Subcutaneous abdominal adipose tissue (tissue), 5 donors: ENCODE data around the gene ZC3H12D.

Experiments
- H3K27ac ChIP-seq: one replicate; pipeline ENCODE4 v1.7.0; 2013; ENCODE audit warnings: low read depth, mild to moderate bottlenecking, inconsistent platforms, low read length, moderate library complexity
- H3K27me3 ChIP-seq, 5 donors: one replicate each; pipeline ENCODE4 v1.7.0; 2013; ENCODE audit warnings: low read length in 5 of 5, inconsistent platforms in 1 of 5; ENCODE audit not compliant: control insufficient read depth in 5 of 5, insufficient read depth in 4 of 5
- H3K36me3 ChIP-seq, 5 donors: one replicate each; pipeline ENCODE4 v1.7.0; 2013; ENCODE audit warnings: low read length in 5 of 5; ENCODE audit not compliant: control insufficient read depth in 5 of 5, insufficient read depth in 5 of 5
- H3K4me1 ChIP-seq, 5 donors: one replicate each; pipeline ENCODE4 v1.7.0; 2013; ENCODE audit warnings: low read length in 5 of 5, mild to moderate bottlenecking in 3 of 5, moderate library complexity in 1 of 5; ENCODE audit not compliant: control insufficient read depth in 5 of 5, insufficient read depth in 5 of 5
- H3K4me3 ChIP-seq, 5 donors: one replicate each; pipeline ENCODE4 v1.7.0; 2013; ENCODE audit warnings: low read length in 5 of 5, low read depth in 1 of 5
- H3K9ac ChIP-seq, 5 donors: one replicate each; pipeline ENCODE4 v1.7.0; 2013; ENCODE audit warnings: low read length in 5 of 5, mild to moderate bottlenecking in 4 of 5, moderate library complexity in 3 of 5
- H3K9me3 ChIP-seq, 5 donors: one replicate each; pipeline ENCODE4 v1.7.0; 2013; ENCODE audit warnings: low read length in 5 of 5; ENCODE audit not compliant: control insufficient read depth in 5 of 5
- donor health status: healthy.
- donor health status: healthy.
- donor health status: healthy.
- donor health status: healthy.
- donor health status: healthy.

The ZC3H12D gene

DNA sequence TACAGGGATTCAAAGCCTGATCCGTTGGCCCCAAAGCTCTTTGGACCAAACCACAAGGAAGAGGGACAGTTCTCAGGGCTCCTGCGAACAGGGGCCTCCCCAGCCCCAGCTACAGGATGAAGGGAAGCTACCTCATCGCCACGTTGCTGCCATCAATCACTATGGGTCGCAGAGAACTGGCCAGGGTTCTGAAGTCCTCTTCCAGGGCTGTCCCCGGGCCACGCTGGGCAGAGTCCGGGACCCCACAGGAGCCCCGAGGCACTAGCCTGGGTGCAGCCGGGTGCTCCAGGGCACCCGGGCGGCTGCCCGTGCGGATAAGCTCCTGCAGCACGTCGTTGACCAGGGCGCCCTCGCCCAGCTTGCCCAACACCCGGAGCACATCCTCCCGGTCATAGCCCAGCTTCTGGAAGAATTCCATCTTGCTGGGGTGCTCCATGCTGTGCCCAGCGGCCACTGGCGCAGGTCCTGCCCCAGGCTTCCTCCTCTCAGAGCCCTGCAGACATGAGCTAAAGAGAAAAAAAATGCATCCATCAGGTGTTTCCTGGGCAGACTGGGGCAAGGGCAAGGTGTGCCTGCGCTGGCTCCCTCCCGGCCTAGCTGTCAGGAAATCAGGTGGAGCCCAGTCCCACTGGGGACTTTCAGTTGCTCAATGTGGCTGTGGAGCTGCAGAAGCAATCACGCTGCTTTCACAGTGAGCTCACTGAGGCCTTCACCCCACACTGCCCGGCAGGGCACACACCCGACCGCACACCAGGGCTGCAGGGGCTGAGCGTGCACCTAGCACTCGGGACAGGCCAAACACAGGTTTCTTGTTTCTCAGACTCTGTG, 10.5 kb downstream of the ZC3H12D start:
- H3K36me3 ChIP-seq: no peaks in the 10 kb centered on the region
- peaks cover 0 to 7% (median 4%) of the 10 kb centered on the region in 5 donors for H3K27me3 ChIP-seq
- no peak overlapping the region for H3K9ac ChIP-seq
- H3K4me3 ChIP-seq: no peak overlapping the region
- no peak overlapping the region for H3K27ac ChIP-seq
- peaks cover 0 to 2% (median 0%) of the 10 kb centered on the region in 5 donors for H3K9me3 ChIP-seq
- H3K4me1 ChIP-seq: peaks cover 0 to 20% (median 7%) of the 10 kb centered on the region in 5 donors

DNA sequence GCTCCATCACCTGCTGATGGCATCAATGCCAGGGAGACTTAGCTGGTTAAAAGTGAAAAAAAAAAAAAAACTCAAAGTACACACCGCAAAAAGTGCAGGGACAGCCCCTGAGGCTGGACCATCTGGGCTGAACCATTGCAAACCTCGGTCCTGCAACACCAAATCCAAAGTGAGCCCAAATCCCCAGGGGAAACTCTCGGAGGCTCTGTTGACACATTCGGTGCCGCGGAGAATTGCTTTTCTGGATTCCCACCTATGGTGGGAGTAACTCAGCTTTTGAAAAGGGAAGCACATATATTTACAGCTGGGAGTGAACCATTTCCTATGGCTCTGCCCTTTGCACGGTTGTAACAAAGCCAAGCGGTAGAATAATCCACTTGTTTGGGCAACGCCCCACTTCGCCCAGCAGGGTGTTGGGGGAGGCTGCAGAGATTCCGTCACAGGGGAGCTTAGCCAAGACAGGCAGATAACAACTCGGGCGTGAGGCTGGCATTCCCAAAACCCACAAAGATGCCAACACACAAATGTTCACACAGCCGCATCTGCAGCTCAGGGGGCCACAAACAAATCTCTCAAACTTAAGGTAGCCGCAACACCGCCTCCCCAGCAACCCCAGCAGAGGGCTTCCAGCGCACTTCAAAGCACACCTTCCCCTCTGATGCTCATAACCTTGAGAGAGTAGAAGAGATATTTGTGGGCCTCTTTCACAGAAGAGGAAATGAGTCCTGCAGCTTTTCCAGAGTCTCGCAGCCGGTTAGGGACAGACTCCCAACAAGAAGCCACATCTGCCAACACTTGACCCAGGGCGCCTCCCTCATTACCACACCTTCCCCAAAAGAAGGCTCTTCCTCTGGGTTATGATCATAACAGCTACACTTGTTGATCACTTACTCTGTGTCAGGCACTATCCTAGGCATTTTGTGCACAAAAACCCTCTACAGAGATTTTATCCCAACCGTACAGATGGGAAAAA, 11.4 kb downstream of the ZC3H12D start:
- H3K27ac ChIP-seq: no peak overlapping the region
- H3K9ac ChIP-seq: no peak overlapping the region
- peaks cover 0 to 20% (median 7%) of the 10 kb centered on the region in 5 donors for H3K4me1 ChIP-seq
- no peak overlapping the region for H3K4me3 ChIP-seq
- peaks cover 0 to 2% (median 0%) of the 10 kb centered on the region in 5 donors for H3K9me3 ChIP-seq
- H3K36me3 ChIP-seq: no peaks in the 10 kb centered on the region
- peaks cover 0 to 7% (median 4%) of the 10 kb centered on the region in 5 donors for H3K27me3 ChIP-seq

DNA sequence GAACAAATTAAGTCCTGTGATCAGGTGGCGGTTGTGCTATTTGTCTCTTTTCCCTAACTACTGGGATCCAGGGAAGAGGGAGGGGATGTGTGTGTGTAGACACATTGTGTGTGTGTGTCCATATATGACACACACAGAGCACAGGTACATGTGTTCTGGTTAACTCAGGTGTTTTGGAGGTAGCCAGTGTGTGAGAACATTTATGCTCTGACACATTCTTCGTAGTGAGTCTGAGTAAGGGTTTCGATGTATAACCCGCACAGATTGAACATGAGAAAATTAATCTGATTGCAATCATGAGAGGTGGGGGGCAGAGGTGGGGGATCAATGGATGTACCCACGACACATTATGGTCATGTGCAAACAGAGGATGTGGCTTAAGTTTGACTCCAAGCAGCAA, 12.6 kb downstream of the ZC3H12D start:
- H3K36me3 ChIP-seq: no peaks in the 10 kb centered on the region
- no peak overlapping the region for H3K9ac ChIP-seq
- H3K9me3 ChIP-seq: peaks cover 0 to 2% (median 0%) of the 10 kb centered on the region in 5 donors
- no peak overlapping the region for H3K27ac ChIP-seq
- H3K4me1 ChIP-seq: peaks cover 0 to 20% (median 7%) of the 10 kb centered on the region in 5 donors
- peaks cover 0 to 6% (median 4%) of the 10 kb centered on the region in 5 donors for H3K27me3 ChIP-seq
- no peak overlapping the region for H3K4me3 ChIP-seq

DNA sequence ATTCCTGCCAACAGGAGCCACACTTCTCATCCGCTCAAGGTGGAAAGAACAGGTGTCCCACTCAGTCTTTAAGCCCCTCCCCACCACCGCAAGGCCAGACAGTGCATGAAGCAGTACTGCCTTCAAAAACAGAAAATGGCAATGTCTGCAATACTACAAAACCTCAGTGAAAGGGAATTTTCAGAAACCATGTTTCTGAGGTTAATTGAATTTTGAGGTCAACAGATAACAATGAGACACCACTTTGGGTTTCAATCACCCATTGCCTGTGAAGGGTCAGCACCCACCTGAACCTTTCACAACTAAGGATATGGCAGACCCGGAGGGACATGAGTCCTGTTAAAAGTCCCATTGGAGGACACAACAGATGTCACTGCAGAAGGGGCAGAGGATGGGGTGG, 13.0 kb downstream of the ZC3H12D start:
- Histone ChIP-seq H3K9ac (no peak overlapping the region), H3K36me3 (no peaks in the 10 kb centered on the region), H3K9me3 (peaks cover 0 to 2% (median 0%) of the 10 kb centered on the region in 5 donors), H3K27me3 (peaks cover 0 to 6% (median 4%) of the 10 kb centered on the region in 5 donors), H3K4me1 (peaks cover 0 to 20% (median 7%) of the 10 kb centered on the region in 5 donors), H3K4me3 (no peak overlapping the region), H3K27ac (no peak overlapping the region)

DNA sequence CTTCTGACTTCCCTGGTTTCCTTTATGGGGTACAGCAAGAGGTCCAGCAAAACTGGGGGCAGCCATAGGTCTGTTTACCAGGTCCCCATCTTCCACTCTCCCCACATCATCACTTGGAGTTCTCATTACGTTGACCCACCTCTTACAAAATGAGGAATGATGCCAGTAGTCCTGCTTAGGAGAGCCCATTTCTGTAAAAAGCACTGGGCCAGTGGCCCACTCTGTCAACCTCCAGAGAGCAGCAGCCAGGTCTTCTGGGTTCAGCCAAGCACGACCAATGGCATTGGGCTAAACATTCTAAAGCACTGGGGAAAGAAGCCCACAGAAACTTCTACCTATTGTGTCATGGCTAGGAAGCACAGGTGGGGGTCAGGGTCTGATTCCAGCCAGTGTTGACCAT, 13.9 kb downstream of the ZC3H12D start:
- no peaks in the 10 kb centered on the region for H3K36me3 ChIP-seq
- no peak overlapping the region for H3K27ac ChIP-seq
- H3K27me3 ChIP-seq: peaks cover 0 to 8% (median 6%) of the 10 kb centered on the region in 5 donors

DNA sequence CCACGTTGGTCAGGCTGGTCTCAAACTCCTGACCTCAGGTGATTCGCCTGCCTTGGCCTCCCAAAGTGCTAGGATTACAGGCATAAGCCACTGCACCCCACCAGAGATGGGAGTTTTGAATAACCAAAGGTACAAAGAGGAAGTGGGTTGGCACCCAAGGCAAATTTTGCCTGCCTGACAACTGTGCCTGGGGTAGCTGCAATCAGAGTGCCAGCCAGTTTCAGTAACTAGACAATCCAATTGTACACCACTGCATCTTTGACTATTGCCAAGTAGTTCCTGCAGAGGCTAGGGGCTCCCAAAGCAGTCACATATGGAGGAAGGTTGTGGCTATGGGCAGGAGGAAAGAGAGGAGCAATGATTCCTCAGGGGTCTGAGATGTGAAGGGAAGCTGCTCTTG, 16.6 kb downstream of the ZC3H12D start:
- H3K27ac ChIP-seq: no peak overlapping the region
- no peaks in the 10 kb centered on the region for H3K36me3 ChIP-seq
- H3K4me1 ChIP-seq: peaks cover 0 to 18% (median 3%) of the 10 kb centered on the region in 5 donors
- peaks cover 3 to 15% (median 9%) of the 10 kb centered on the region in 5 donors for H3K27me3 ChIP-seq
- no peak overlapping the region for H3K4me3 ChIP-seq
- H3K9me3 ChIP-seq: no peaks in the 10 kb centered on the region
- no peak overlapping the region for H3K9ac ChIP-seq

More for the DNA sequence above, 13.9 kb downstream of the ZC3H12D start:
- Histone ChIP-seq H3K4me3 (no peak overlapping the region), H3K9me3 (peaks cover 0 to 2% (median 0%) of the 10 kb centered on the region in 5 donors), H3K9ac (no peak overlapping the region), H3K4me1 (peaks cover 0 to 22% (median 7%) of the 10 kb centered on the region in 5 donors)

DNA sequence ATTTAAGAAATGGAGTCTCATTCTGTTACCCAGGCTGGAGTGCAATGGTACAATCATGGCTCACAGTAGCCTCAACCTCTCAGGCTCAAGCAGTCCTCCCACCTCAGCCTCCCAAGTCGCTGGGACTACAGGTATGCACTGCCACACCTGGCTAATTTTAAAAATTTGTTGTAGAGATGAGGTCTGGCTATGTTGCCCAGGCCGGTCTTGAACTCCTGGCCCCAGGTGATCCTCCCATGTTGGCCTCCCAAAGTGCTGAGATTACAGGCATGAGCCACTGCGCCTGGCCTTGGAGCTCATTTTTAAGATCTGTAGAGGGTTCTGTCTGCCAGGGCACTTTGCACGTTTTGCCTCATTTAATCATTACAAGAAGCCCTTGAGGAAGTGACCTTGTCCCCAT, 17.5 kb downstream of the ZC3H12D start:
- Histone ChIP-seq H3K27ac (no peak overlapping the region), H3K4me1 (peaks cover 0 to 15% (median 0%) of the 10 kb centered on the region in 5 donors), H3K9me3 (no peaks in the 10 kb centered on the region), H3K36me3 (no peaks in the 10 kb centered on the region), H3K4me3 (no peak overlapping the region), H3K9ac (no peak overlapping the region), H3K27me3 (peaks cover 3 to 18% (median 9%) of the 10 kb centered on the region in 5 donors)

DNA sequence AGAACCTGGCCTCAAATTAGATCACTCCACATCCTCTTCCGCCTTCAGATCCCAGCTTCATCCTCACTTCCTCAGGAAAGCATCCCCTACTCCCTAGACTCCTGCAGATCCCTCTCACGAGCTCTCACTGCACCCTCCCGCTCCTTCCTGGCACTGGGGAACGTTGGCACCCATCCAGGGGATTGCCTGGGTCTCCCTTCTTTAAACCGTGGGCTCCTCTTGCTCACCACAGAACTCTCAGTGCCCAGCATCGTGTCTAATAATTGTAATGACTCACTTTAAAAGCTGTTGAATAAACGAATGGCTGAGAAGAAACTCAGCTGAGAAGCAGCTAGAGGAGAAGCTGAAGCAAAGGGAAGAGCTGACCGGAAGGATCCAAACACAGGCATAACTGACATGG, 20.4 kb downstream of the ZC3H12D start:
- H3K36me3 ChIP-seq: peaks cover 0 to 5% (median 0%) of the 10 kb centered on the region in 5 donors
- H3K4me3 ChIP-seq: no peak overlapping the region
- no peak overlapping the region for H3K27ac ChIP-seq
- peaks cover 0 to 15% (median 0%) of the 10 kb centered on the region in 5 donors for H3K4me1 ChIP-seq
- peaks cover 3 to 28% (median 9%) of the 10 kb centered on the region in 5 donors for H3K27me3 ChIP-seq
- H3K9ac ChIP-seq: no peak overlapping the region
- no peaks in the 10 kb centered on the region for H3K9me3 ChIP-seq

DNA sequence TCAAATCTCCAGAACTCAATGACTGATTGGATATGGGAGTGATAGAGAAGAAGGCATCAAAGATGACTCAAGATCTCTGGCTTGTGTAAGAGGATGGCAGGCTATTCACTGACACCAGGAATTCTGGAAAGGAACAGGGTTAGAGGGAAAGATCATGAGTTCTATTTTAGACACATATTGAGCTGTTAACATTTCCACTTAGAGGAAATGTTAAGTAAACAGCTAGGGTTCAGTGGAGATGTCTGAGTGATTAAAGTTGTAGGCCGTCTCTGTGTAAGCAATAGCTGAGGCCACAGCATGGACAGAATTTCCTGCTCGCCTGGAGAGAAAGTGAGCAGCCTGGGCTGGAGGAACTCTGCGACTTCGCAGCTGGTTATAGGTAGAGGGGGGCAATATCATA, 21.0 kb downstream of the ZC3H12D start:
- Histone ChIP-seq H3K9ac (no peak overlapping the region), H3K27me3 (peaks cover 3 to 29% (median 12%) of the 10 kb centered on the region in 5 donors), H3K9me3 (no peaks in the 10 kb centered on the region), H3K36me3 (peaks cover 0 to 6% (median 0%) of the 10 kb centered on the region in 5 donors), H3K4me3 (no peak overlapping the region), H3K4me1 (peaks cover 0 to 15% (median 0%) of the 10 kb centered on the region in 5 donors), H3K27ac (no peak overlapping the region)
